ENCODE measurements around the gene FAM210A. TPM values are rescaled to one million over a fixed set of nuclear protein-coding genes. Genes with fewer than 3 reads are reported as not detected.
A peak's percentile ranks its signal among the peaks of the same experiment; 100 is the strongest.

The FAM210A gene
- total and polyA plus RNA-seq, 2 of the 4 experiments (the other 2 are of a cell fraction), result 9.8 to 25.3 TPM

GRCh38 chr18:13613591-13614501 is 112.5 kb downstream of the FAM210A start:
- no CpG with 5 or more reads among the region's 21 CpGs for WGBS, 2 experiments (ENCODE audit: extremely low coverage in 2 of 2, insufficient read length in 1 of 2)
- DNase-seq (no peak), ATAC-seq (ENCODE audit: low read depth) (no peak)
- no peaks in the 10 kb centered on the region for H3K9me1 ChIP-seq (ENCODE audit: insufficient read depth, low read length)
- no peak overlapping the region for H3K9ac ChIP-seq (ENCODE audit: low read depth, low read length)
- H3K4me2 ChIP-seq (ENCODE audit: low read depth, low read length), result no peak overlapping the region
- H2AK9ac ChIP-seq (replicated peaks; ENCODE audit: low read depth, low read length, poor library complexity), result peak overlapping the region; percentile 37
- intact Hi-C loops (cut with micrococcal nuclease), result no loop called here
- no peak overlapping the region for H3K14ac ChIP-seq (replicated peaks; ENCODE audit: low read depth, low read length)
- no peak overlapping the region for H3K18ac ChIP-seq (ENCODE audit: low read depth, low read length)
- no peak overlapping the region for H4K8ac ChIP-seq (ENCODE audit: low read depth in 2 of 2, low read length in 2 of 2)
- H3K23ac ChIP-seq (ENCODE audit: low read depth, low read length), result no peak overlapping the region
- ChIA-PET POLR2A (ENCODE audit: unreplicated experiment) (no interaction called here), CTCF (interaction anchor here (0.7 kb wide), 2 partner anchors 41 to 95 kb away, joined by 3 to 5 read pairs; no protein-coding TSS in a partner anchor)
- H3K27ac ChIP-seq (ENCODE audit: insufficient read depth, low read length), result no peak overlapping the region
- H4K20me1 ChIP-seq (ENCODE audit: insufficient read depth, low read length), result no peaks in the 10 kb centered on the region
- H3K4me3 ChIP-seq (ENCODE audit: insufficient read depth, low read depth, low read length), result no peak overlapping the region
- no peak overlapping the region for H3K4ac ChIP-seq (ENCODE audit: low read depth, low read length)
- no peak overlapping the region for H2BK15ac ChIP-seq (ENCODE audit: low read depth, low read length)
- no peaks in the 10 kb centered on the region for H3K36me3 ChIP-seq (ENCODE audit: control insufficient read depth, insufficient read depth, low read length)
- no peaks in the 10 kb centered on the region for H3K79me1 ChIP-seq (ENCODE audit: low read depth in 1 of 2, low read length in 2 of 2)
- dilution Hi-C loops (cut with HindIII; ENCODE audit: low sequenced_read_pairs, unreplicated experiment), result no loop called here
- no peaks in the 10 kb centered on the region for H3K9me3 ChIP-seq (ENCODE audit: control insufficient read depth, insufficient read depth, low read length)
- no peak for TF ChIP-seq CEBPB (IDR thresholded peaks at IDR 0.05; ENCODE audit: low read depth, low read length)
- TF ChIP-seq POLR2A (IDR thresholded peaks at IDR 0.05; ENCODE audit: low read depth, low read length), result no peak
- TF ChIP-seq, protein P1, sequence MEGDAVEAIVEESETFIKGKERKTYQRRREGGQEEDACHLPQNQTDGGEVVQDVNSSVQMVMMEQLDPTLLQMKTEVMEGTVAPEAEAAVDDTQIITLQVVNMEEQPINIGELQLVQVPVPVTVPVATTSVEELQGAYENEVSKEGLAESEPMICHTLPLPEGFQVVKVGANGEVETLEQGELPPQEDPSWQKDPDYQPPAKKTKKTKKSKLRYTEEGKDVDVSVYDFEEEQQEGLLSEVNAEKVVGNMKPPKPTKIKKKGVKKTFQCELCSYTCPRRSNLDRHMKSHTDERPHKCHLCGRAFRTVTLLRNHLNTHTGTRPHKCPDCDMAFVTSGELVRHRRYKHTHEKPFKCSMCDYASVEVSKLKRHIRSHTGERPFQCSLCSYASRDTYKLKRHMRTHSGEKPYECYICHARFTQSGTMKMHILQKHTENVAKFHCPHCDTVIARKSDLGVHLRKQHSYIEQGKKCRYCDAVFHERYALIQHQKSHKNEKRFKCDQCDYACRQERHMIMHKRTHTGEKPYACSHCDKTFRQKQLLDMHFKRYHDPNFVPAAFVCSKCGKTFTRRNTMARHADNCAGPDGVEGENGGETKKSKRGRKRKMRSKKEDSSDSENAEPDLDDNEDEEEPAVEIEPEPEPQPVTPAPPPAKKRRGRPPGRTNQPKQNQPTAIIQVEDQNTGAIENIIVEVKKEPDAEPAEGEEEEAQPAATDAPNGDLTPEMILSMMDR (conservative IDR thresholded peaks at IDR 0.05; ENCODE audit: low read depth, low read length), result no peak
- no peak for TF ChIP-seq MXI1 (IDR thresholded peaks at IDR 0.05; ENCODE audit: borderline replicate concordance, low read depth, low read length)
- no peak for TF ChIP-seq RFX5 (IDR thresholded peaks at IDR 0.05; ENCODE audit: low read depth, low read length)
- no peak for TF ChIP-seq RAD21 (IDR thresholded peaks at IDR 0.05; ENCODE audit: low read length)
- no peak for TF ChIP-seq MAZ (IDR thresholded peaks at IDR 0.05; ENCODE audit: borderline replicate concordance, low read depth, low read length)
- TF ChIP-seq FOS (IDR thresholded peaks at IDR 0.05; ENCODE audit: low read depth, low read length), result no peak
- no peak for TF ChIP-seq USF2 (IDR thresholded peaks at IDR 0.05; ENCODE audit: low read depth, low read length)
- TF ChIP-seq CHD1 (IDR thresholded peaks at IDR 0.05; ENCODE audit: low read depth, low read length), result no peak
- H2BK5ac ChIP-seq (ENCODE audit: low read depth, low read length, poor library complexity, severe bottlenecking), result no peak overlapping the region
- H2BK120ac ChIP-seq (ENCODE audit: low read depth, low read length), result no peak overlapping the region
- peaks cover 26% of the 10 kb centered on the region for H3K27me3 ChIP-seq (ENCODE audit: control insufficient read depth, insufficient read depth, low read length)
- H3K4me1 ChIP-seq (ENCODE audit: control insufficient read depth, insufficient read depth, low read length), result no peaks in the 10 kb centered on the region
- H3K56ac ChIP-seq (ENCODE audit: extremely low read depth, insufficient read depth, low read length), result no peak overlapping the region
- H4K91ac ChIP-seq (ENCODE audit: insufficient read depth, low read depth, low read length), result no peak overlapping the region
- no peak overlapping the region for H2BK20ac ChIP-seq (ENCODE audit: low read depth, low read length)
- H2AFZ ChIP-seq (replicated peaks; ENCODE audit: low read length, poor library complexity), result no peak overlapping the region
- H4K5ac ChIP-seq (ENCODE audit: low read depth, low read length), result no peak overlapping the region
- H2AK5ac ChIP-seq (ENCODE audit: low read depth, low read length), result no peak overlapping the region
- BruUV-seq (replicated peaks), result no TSS peak
- in situ Hi-C loops (cut with MboI; ENCODE audit: low sequenced_read_pairs), result no loop called here

Measured in IMR-90 (cell line).